Stomach (tissue), 9 donors: ENCODE results near the gene NUBPL. TPM values are rescaled to one million over a fixed set of nuclear protein-coding genes. Genes with fewer than 3 reads are reported as not detected.
"Not testable (repeated sequence)": the region's sequence is repeated elsewhere in the genome, so short reads cannot be mapped to it uniquely, and the experiment has no call there.

Experiments used
- DNase-seq, 2 donors: peaks; one replicate each; pipeline versions ENCODE4 v3.0.0 to v3.0.0-alpha.2; 2013 to 2019
- H3K27ac ChIP-seq, 5 donors: fragments of 200-600 bp in 4 of 5; sonication (generic) in 4 of 5; one replicate each; pipeline ENCODE4 v1.5.1; 2013 to 2019; ENCODE audit warnings: mild to moderate bottlenecking in 1 of 5, moderate library complexity in 1 of 5
- H3K27me3 ChIP-seq, 3 donors: fragments of 200-600 bp; sonication (generic); one replicate each; pipeline ENCODE4 v1.5.1; 2017 to 2019; ENCODE audit warnings: mixed run types in 1 of 3
- H3K36me3 ChIP-seq, 4 donors: fragments of 200-600 bp; sonication (generic); 1 replicate in 3 of 4; 2 replicates in 1 of 4; pipeline ENCODE4 v1.5.1; 2016 to 2019
- H3K4me1 ChIP-seq, 4 donors: fragments of 200-600 bp; sonication (generic); one replicate each; pipeline ENCODE4 v1.5.1; 2016 to 2019
- H3K4me3 ChIP-seq, 4 donors: fragments of 200-600 bp; sonication (generic) in 3 of 4; one replicate each; pipeline ENCODE4 v1.5.1; 2016 to 2019; ENCODE audit warnings: mild to moderate bottlenecking in 1 of 4
- H3K9me3 ChIP-seq, 4 donors: fragments of 200-600 bp; sonication (generic); one replicate each; pipeline ENCODE4 v1.5.1; 2016 to 2019
- CTCF ChIP-seq, 7 experiments: fragments of 450-650 bp in 4 of 7; fragments of 200-600 bp in 3 of 7; sonication (generic) in 3 of 7; IDR thresholded peaks; one replicate each; pipeline ENCODE4 v1.5.1; 2016 to 2019; ENCODE audit warnings: antibody characterized with exemption in 7 of 7, control low read depth in 2 of 7, mild to moderate bottlenecking in 1 of 7
- EP300 ChIP-seq: sonication (generic); formaldehyde crosslinking; IDR thresholded peaks from one replicate; pipeline ENCODE4 v1.6.1; 2017; ENCODE audit warnings: antibody characterized with exemption
- POLR2A ChIP-seq, 4 donors: fragments of 450-650 bp; IDR thresholded peaks; one replicate each; pipeline ENCODE4 v1.6.1; 2016; ENCODE audit warnings: antibody characterized with exemption in 4 of 4, control low read depth in 2 of 4, mild to moderate bottlenecking in 1 of 4, moderate library complexity in 1 of 4
- POLR2AphosphoS5 ChIP-seq, 3 donors: sonication (generic); formaldehyde crosslinking; IDR thresholded peaks; one replicate each; pipeline ENCODE4 v1.6.1; 2016; ENCODE audit warnings: antibody characterized with exemption in 3 of 3
- WGBS, 5 donors: extraction: QIAGEN DNeasy Blood & Tissue Kit in 3 of 5; methylation state at CpG; one replicate each; pipeline versions ENCODE4 v1.1.5 to v1.1.7; 2013 to 2018; 5-methylcytosine and 5-hydroxymethylcytosine counted together
- intact Hi-C: fragments of 100-400 bp; cut with DNase I; formaldehyde crosslinking; loops from one replicate; pipeline ENCODE4 v1.15.1; 2023; ENCODE audit warnings: low total_unique reads
- polyA plus RNA-seq, 3 donors: library from polyadenylated mRNA; stranded (reverse); fragments of 200-250 nt; gene quantifications; one replicate each; pipeline ENCODE4 v1.2.3, GENCODE V29; 2013
- total RNA-seq, 5 donors: library from RNA; depleted of rRNA; stranded (reverse); fragments of >200 nt; gene quantifications; one replicate each; pipeline versions ENCODE4 v1.1.0 to v1.2.3, GENCODE V29; 2014 to 2016
- donor health status: healthy with polysubstance abuse.
- donor health status: Bipolar disorder and iron deficiency.
- donor health status: healthy.

NUBPL gene
- total and polyA plus RNA-seq, 8 donors: 0.58 to 25.7 (median 5.0) TPM

DNA sequence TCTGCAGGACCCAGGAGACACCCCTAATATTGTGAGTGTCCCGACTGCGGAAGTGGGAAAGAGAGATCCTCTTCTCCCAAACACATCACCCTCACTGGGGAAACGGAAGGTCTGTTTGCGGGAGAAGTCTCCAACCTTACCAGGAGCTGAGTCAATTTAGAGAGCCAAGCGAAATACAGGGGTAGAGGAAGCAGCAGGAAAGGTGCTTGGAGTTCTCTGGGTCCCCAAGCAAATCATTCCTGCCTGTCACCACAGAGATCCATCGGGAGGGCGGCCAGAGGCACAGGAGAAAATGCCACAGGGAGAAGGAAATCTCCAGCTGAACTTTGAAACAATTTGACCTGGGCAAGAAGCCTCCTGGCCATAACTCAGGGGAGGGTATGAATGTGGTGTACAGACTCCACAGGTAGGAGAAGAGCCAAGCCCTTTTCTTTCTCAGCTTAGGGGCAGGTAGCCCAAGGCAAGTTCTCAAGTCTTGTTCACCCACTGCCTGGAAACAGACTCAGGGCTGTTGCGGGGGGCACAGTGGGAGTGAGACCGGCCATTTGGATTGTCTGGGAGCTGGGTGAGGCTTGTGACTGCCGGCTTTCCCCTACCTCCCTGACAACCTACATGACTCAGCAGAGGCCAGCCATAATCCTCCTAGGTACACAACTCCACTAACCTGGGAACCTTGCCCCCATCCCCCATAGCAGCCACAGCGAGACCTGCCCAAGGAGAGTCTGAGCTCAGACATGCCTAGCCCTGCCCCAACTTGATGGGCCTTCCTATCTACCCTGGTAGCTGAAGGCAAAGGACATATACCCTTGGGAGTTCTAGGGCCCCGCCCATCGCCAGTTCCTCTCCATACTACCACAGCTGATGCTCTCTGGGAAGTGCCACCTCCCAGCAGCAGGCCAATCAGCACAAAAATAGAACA is 304.0 kb downstream of the NUBPL start:
- H3K27ac ChIP-seq: no peak overlapping the region
- DNase-seq: no peak
- H3K4me1 ChIP-seq: no peaks in the 10 kb centered on the region
- no peaks in the 10 kb centered on the region for H3K36me3 ChIP-seq
- peaks cover 4 to 34% (median 16%) of the 10 kb centered on the region in 4 donors for H3K9me3 ChIP-seq
- intact Hi-C loops: no loop called here
- 86 to 97% (median 94%) methylated on average over 11 to 13 of the region's 13 CpGs for WGBS, 5 donors
- no peaks in the 10 kb centered on the region for H3K27me3 ChIP-seq
- TF ChIP-seq POLR2A (IDR thresholded peaks at IDR 0.05) (no peak), CTCF (IDR thresholded peaks at IDR 0.05) (no peak), POLR2AphosphoS5 (IDR thresholded peaks at IDR 0.05) (no peak), EP300 (no peak)
- H3K4me3 ChIP-seq: no peak overlapping the region

- TF ChIP-seq CTCF (IDR thresholded peaks at IDR 0.05) (no peak), POLR2AphosphoS5 (IDR thresholded peaks at IDR 0.05) (no peak), EP300 (no peak), POLR2A (IDR thresholded peaks at IDR 0.05) (no peak)
- no peaks in the 10 kb centered on the region for H3K27me3 ChIP-seq
- peaks cover 4 to 39% (median 19%) of the 10 kb centered on the region in 4 donors for H3K9me3 ChIP-seq
- H3K36me3 ChIP-seq: no peaks in the 10 kb centered on the region
- no peak for DNase-seq
- no peak overlapping the region for H3K27ac ChIP-seq
- no peak overlapping the region for H3K4me3 ChIP-seq
- intact Hi-C loops: no loop called here
- no peaks in the 10 kb centered on the region for H3K4me1 ChIP-seq
These were observed 306.4 kb downstream of the NUBPL start for GRCh38 chr14:31867570-31867969.

- H3K27me3 ChIP-seq, DNase-seq, H3K4me3 ChIP-seq, intact Hi-C loops, H3K4me1 ChIP-seq, H3K27ac ChIP-seq, H3K36me3 ChIP-seq: not testable (repeated sequence)
- 74 to 89% (median 86%) methylated on average over 3 of the region's 3 CpGs for WGBS, 5 donors
- H3K9me3 ChIP-seq: peaks cover 4 to 39% (median 19%) of the 10 kb centered on the region in 4 donors
These were observed 306.9 kb downstream of the NUBPL start for GRCh38 chr14:31868096-31868495.

GRCh38 chr14:31876741-31877140 is 315.5 kb downstream of the NUBPL start:
- no peaks in the 10 kb centered on the region for H3K27me3 ChIP-seq
- 85 to 91% (median 85%) methylated on average over 7 of the region's 7 CpGs for WGBS, 5 donors
- no peaks in the 10 kb centered on the region for H3K36me3 ChIP-seq
- H3K4me1 ChIP-seq: peaks cover 0 to 16% (median 0%) of the 10 kb centered on the region in 4 donors
- DNase-seq: no peak
- intact Hi-C loops: no loop called here
- peak overlapping the region in 4 of 5 donors; percentile 13 to 60 (median 24) for H3K27ac ChIP-seq
- TF ChIP-seq EP300: no peak
- H3K4me3 ChIP-seq: no peak overlapping the region
- H3K9me3 ChIP-seq: no peaks in the 10 kb centered on the region

DNA sequence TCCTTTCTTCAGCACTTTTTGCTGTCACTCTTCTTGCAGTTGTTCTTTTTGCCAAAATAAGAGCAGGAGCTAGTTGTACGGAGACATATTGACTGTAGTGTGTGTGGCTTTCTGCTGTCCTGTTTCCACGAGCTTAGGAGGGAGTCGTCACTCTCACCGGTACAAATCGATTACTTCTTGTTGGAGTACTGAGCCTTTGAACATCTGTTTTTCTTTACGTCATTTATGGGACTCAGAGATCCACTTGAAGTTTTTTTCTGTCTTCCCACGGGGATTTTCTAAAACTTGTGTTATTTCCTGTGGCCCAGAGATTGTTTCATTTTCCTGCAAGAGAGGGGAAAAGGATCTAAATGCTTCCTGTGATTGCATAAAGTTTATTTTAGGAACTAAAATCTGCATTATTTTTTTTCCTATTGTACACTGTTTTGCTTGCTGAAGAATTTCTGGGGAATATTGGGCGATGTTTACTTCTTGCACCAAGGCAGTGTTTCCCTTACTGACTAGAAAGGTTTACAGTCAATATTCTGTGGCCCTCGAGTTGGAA is 316.1 kb downstream of the NUBPL start:
- Histone ChIP-seq H3K27ac (peak overlapping the region in 4 of 5 donors; percentile 13 to 60 (median 24)), H3K36me3 (no peaks in the 10 kb centered on the region), H3K4me1 (peaks cover 0 to 16% (median 0%) of the 10 kb centered on the region in 4 donors), H3K27me3 (no peaks in the 10 kb centered on the region), H3K4me3 (no peak overlapping the region), H3K9me3 (no peaks in the 10 kb centered on the region)
- intact Hi-C loops: no loop called here
- TF ChIP-seq EP300 (no peak), CTCF (IDR thresholded peaks at IDR 0.05) (no peak), POLR2A (IDR thresholded peaks at IDR 0.05) (no peak), POLR2AphosphoS5 (IDR thresholded peaks at IDR 0.05) (no peak)
- 35 to 60% (median 57%) methylated on average over 9 of the region's 9 CpGs for WGBS, 5 donors
- DNase-seq: peak in 1 of 2 donors; percentile 42
